Naive thymus-derived CD8-positive, alpha-beta T cell (primary cell): ENCODE data around the gene TECTA. TPM values are rescaled to one million over a fixed set of nuclear protein-coding genes. Genes with fewer than 3 reads are reported as not detected.
"Not testable (repeated sequence)": the region's sequence is repeated elsewhere in the genome, so short reads cannot be mapped to it uniquely, and the experiment has no call there.

Source experiments
- ATAC-seq, 2 donors: fragments of 150-1000 bp; cut with Tn5 transposase in 1 of 2; sonication (Bioruptor Pico), chemical (Tn5 transposase) in 1 of 2; 1 replicate in 1 of 2; 2 replicates in 1 of 2; pipeline ENCODE4 v1.10.0; 2021; ENCODE audit warnings: mild to moderate bottlenecking in 2 of 2, moderate library complexity in 2 of 2
- POLR2A ChIA-PET: fragments of 350-600 bp; sonication (Branson Sonifier 250); formaldehyde crosslinking; loops from one replicate; lab custom pipeline; 2021; ENCODE audit warnings: antibody characterized with exemption; lab: Charles Lee
- DNase-seq, 10 donors: peaks; one replicate each; pipeline versions ENCODE4 v3.0.0 to v3.0.0-alpha.2; 2020 to 2022
- H3K27ac Mint-ChIP-seq, 10 donors: one replicate each; pipeline ENCODE4 v1.8.0; 2020 to 2022; ENCODE audit warnings: mild to moderate bottlenecking in 10 of 10, mixed read lengths in 10 of 10, moderate library complexity in 4 of 10, inconsistent platforms in 1 of 10
- H3K27me3 Mint-ChIP-seq, 5 donors: one replicate each; pipeline ENCODE4 v1.8.0; 2021 to 2022; ENCODE audit warnings: mixed read lengths in 5 of 5
- H3K36me3 Mint-ChIP-seq, 3 donors: one replicate each; pipeline ENCODE4 v1.8.0; 2020 to 2022; ENCODE audit warnings: mixed read lengths in 3 of 3, mild to moderate bottlenecking in 2 of 3, inconsistent platforms in 1 of 3
- H3K4me1 Mint-ChIP-seq, 4 donors: one replicate each; pipeline ENCODE4 v1.8.0; 2021 to 2022; ENCODE audit warnings: mixed read lengths in 4 of 4
- H3K4me3 Mint-ChIP-seq, 10 donors: one replicate each; pipeline ENCODE4 v1.8.0; 2020 to 2022; ENCODE audit warnings: mild to moderate bottlenecking in 10 of 10, mixed read lengths in 10 of 10, moderate library complexity in 6 of 10, inconsistent platforms in 1 of 10
- H3K9me3 Mint-ChIP-seq, 9 donors: one replicate each; pipeline ENCODE4 v1.8.0; 2020 to 2022; ENCODE audit warnings: mixed read lengths in 9 of 9, mild to moderate bottlenecking in 3 of 9, inconsistent platforms in 1 of 9, moderate library complexity in 1 of 9
- polyA plus RNA-seq, 3 donors: library from polyadenylated mRNA; unstranded; fragments of 300-500 nt; fragmentation: Illumina TruSeq; gene quantifications; one replicate each; pipeline ENCODE4 v1.2.3, GENCODE V29; 2021
- total RNA-seq, 8 experiments: library from RNA in 2 of 8; stranded (reverse) in 2 of 8; gene quantifications; one replicate each; pipeline ENCODE4 v1.2.3 and lab custom pipeline; 2021 to 2026

The TECTA gene
- total and polyA plus RNA-seq, 5 experiments from 2014 or later = 0.31 to 0.58 (median 0.57) TPM; not detected in 2

GRCh38 chr11:121235057-121235456 is 134.0 kb downstream of the TECTA start:
- H3K9me3 Mint-ChIP-seq = no peaks in the 10 kb centered on the region
- peaks cover 22 to 57% (median 39%) of the 10 kb centered on the region in 5 donors for H3K27me3 Mint-ChIP-seq
- peaks cover 0 to 5% (median under 1%) of the 10 kb centered on the region in 4 donors for H3K4me1 Mint-ChIP-seq
- POLR2A ChIA-PET = no interaction called here
- H3K27ac Mint-ChIP-seq = no peak overlapping the region
- H3K36me3 Mint-ChIP-seq = no peaks in the 10 kb centered on the region
- ATAC-seq (no peak), DNase-seq (no peak)
- no peak overlapping the region for H3K4me3 Mint-ChIP-seq

GRCh38 chr11:121236115-121237001 is 135.3 kb downstream of the TECTA start:
- Mint-ChIP-seq H3K27ac (no peak overlapping the region), H3K9me3 (no peaks in the 10 kb centered on the region), H3K27me3 (peaks cover 14 to 44% (median 31%) of the 10 kb centered on the region in 5 donors), H3K4me1 (peaks cover 0 to 5% (median under 1%) of the 10 kb centered on the region in 4 donors), H3K36me3 (no peaks in the 10 kb centered on the region), H3K4me3 (no peak overlapping the region)
- POLR2A ChIA-PET = no interaction called here
- DNase-seq (no peak), ATAC-seq (no peak)

GRCh38 chr11:121237247-121237646 is 136.2 kb downstream of the TECTA start:
- H3K27ac Mint-ChIP-seq, H3K4me1 Mint-ChIP-seq, H3K36me3 Mint-ChIP-seq, DNase-seq, ATAC-seq, POLR2A ChIA-PET, H3K9me3 Mint-ChIP-seq: not testable (repeated sequence)
- H3K4me3 Mint-ChIP-seq = peak overlapping the region in 1 of 10 donors; percentile 11
- H3K27me3 Mint-ChIP-seq = peaks cover 10 to 39% (median 28%) of the 10 kb centered on the region in 5 donors

GRCh38 chr11:121237686-121238658 is 136.9 kb downstream of the TECTA start:
- no peaks in the 10 kb centered on the region for H3K9me3 Mint-ChIP-seq

GRCh38 chr11:121238956-121239355 is 137.9 kb downstream of the TECTA start:
- Mint-ChIP-seq H3K36me3 (no peaks in the 10 kb centered on the region), H3K4me1 (peaks cover 0 to 5% (median under 1%) of the 10 kb centered on the region in 4 donors), H3K27me3 (peaks cover 10 to 35% (median 25%) of the 10 kb centered on the region in 5 donors), H3K27ac (no peak overlapping the region), H3K4me3 (no peak overlapping the region), H3K9me3 (no peaks in the 10 kb centered on the region)
- DNase-seq (no peak), ATAC-seq (no peak)
- POLR2A ChIA-PET = no interaction called here

More at GRCh38 chr11:121237686-121238658, 136.9 kb downstream of the TECTA start:
- no peaks in the 10 kb centered on the region for H3K36me3 Mint-ChIP-seq
- POLR2A ChIA-PET = no interaction called here
- no peak overlapping the region for H3K4me3 Mint-ChIP-seq
- H3K27me3 Mint-ChIP-seq = peaks cover 10 to 39% (median 28%) of the 10 kb centered on the region in 5 donors
- no peak overlapping the region for H3K27ac Mint-ChIP-seq
- ATAC-seq (no peak), DNase-seq (no peak)
- peaks cover 0 to 5% (median under 1%) of the 10 kb centered on the region in 4 donors for H3K4me1 Mint-ChIP-seq

GRCh38 chr11:121240001-121240400 is 139.0 kb downstream of the TECTA start:
- H3K4me3 Mint-ChIP-seq, H3K36me3 Mint-ChIP-seq, H3K9me3 Mint-ChIP-seq, H3K27ac Mint-ChIP-seq, H3K4me1 Mint-ChIP-seq, ATAC-seq, DNase-seq, POLR2A ChIA-PET: not testable (repeated sequence)
- peaks cover 3 to 24% (median 17%) of the 10 kb centered on the region in 5 donors for H3K27me3 Mint-ChIP-seq

- POLR2A ChIA-PET = no interaction called here
- no peaks in the 10 kb centered on the region for H3K9me3 Mint-ChIP-seq
- no peak for DNase-seq
- ATAC-seq = no peak
- H3K27ac Mint-ChIP-seq = no peak overlapping the region
- peaks cover 0 to 17% (median 11%) of the 10 kb centered on the region in 5 donors for H3K27me3 Mint-ChIP-seq
- H3K4me1 Mint-ChIP-seq = peaks cover 0 to 5% (median under 1%) of the 10 kb centered on the region in 4 donors
- H3K4me3 Mint-ChIP-seq = no peak overlapping the region
- H3K36me3 Mint-ChIP-seq = no peaks in the 10 kb centered on the region
Measured at GRCh38 chr11:121240650-121241303, 139.7 kb downstream of the TECTA start.

Other genes with a start within 250 kb of the TECTA start
- gene TBCEL, start 77.1 kb upstream of the TECTA start, total RNA-seq = 10 to 100 TPM; 25.1 to 29.2 TPM
- gene TBCEL, start 77.1 kb upstream of the TECTA start, polyA plus RNA-seq = 1 to 10 TPM; 2.2 to 4.5 (median 4.3) TPM
- 10 to 100 TPM; 30.4 to 34.8 TPM for gene SC5D, start 191.5 kb downstream of the TECTA start, total RNA-seq
- gene SC5D, start 191.5 kb downstream of the TECTA start, polyA plus RNA-seq = 10 to 100 TPM in 2 of 3 donors, 1 to 10 TPM in 1; 8.7 to 12.7 (median 10.7) TPM